GF-D8 (cell line): Measurements from ENCODE around the gene MAN2B1.
"Not testable (repeated sequence)": the region's sequence is repeated elsewhere in the genome, so short reads cannot be mapped to it uniquely, and the experiment has no call there.

Experiments
- DNase-seq: peaks from one replicate; lab custom pipeline; 2025; lab: John Stamatoyannopoulos, UW

The MAN2B1 gene

DNA sequence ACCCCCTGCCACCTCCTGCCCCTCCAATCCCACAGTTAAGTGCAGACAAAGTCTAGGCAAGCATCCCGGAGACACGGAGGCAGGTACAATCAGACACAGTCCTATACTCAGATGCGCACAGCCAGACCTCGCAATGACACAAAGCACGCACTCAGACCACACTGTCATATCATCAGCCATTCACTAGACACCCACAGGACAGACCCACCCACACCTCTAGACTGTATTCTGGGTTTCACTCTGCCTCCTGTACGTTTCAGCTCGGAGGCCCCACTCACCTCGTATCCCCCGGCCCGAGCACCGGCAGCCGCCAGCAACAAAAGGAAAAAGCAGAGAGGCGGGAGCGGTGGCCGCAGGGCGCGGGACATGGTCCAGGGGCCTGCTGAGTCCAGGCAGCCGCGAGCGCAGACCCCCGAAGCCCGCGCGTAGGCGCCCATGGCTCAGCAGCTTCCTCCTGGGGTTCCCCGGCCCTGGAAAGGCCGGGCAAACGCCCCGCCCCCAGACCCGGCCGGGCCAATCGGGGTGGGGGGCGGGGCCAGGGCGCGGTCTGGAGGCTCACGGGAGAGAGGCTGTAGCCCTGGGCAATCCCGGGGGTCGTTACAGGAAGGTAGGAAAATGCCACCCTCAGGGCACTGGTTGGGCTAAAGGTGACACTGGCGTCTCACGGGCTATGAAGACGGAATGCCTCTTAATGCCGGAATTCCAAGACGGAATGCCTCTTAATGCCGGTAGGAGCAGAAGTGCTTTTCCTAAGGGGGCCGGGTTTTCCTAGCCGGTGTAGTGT is at the start of gene MAN2B1, which contains the start of gene WDR83:
MAN2B1 (minus strand) TSS at position 478 of the 784 bp plus-strand sequence; CDS start at position 437, 41 bp downstream.
WDR83 (plus strand) TSS at position 543 of the 784 bp plus-strand sequence. CDS start 2,984 bp downstream, outside the sequence.
- peak; percentile 16 for DNase-seq

DNA sequence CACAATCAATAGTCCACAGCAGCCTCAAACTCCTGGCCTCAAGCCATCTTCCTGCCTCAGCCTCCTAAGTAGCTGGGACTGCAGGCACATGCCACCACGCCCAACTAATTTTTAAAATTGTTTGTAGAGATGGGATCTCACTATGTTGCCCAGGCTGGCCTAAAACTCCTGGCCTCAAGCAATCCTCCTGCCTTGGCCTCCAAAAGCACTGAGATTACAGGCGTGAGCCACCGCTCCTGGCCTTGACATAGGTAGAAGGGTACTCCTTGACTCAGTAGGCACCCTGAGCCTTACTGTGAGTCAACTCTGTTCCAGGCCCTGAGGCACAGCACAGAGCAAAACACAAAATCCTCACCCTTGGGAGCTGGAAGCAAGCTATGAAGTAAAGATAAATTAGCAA is 49.4 kb upstream of the MAN2B1 start:
- DNase-seq: no peak

DNA sequence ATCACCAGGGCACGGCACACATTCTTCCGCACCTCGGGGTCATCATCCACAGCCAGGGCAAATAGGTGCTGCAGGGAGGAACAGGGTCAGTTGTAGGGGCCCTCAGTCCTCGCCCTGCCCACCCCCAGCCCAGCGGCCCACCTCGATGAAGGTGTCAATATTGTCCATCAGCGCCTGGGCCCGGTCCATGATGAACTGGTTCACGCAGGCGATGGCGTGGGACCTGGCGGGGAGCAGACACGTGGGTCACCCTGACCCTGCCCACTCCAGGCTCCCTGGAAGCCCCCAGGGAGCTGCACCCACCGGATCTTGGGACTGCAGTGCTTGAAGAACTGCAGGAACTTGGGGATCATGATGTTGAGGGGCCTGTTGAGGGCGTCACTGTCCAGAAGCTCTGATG is 48.6 kb upstream of the MAN2B1 start:
- DNase-seq: no peak

DNA sequence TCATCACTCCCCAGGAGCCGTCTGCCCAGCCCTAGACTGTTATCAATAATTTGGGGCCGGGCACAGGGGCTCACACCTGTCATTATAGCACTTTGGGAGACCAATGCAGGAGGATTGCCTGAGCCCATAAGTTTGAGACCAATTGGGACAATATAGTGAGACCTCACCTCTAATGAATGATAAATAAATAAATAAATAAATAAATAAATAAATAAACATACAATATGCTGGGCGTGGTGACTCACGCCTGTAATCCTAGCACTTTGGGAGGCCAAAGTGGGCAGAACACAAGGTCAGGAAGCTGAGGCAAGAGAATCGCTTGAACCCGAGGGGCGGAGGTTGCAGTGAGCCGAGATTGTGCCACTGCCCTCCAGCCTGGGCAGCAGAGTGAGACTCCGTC is 46.8 kb upstream of the MAN2B1 start:
- DNase-seq: not testable (repeated sequence)

DNA sequence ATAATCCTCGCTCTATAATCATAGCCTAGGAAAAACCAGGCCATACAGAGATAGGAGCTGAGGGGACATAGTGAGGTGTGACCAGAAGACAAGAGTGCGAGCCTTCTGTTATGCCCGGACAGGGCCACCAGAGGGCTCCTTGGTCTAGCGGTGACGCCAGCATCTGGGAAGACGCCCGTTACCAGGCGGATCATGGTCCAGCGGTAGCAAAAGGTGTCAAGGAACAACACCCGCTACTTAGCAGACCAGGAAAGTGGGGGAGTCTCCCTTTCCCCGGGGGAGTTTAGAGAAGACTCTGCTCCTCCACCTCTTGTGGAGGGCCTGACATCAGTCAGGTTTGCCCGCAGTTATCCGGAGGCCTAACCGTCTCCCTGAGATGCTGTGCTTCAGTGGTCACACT is 45.5 kb upstream of the MAN2B1 start:
- not testable (repeated sequence) for DNase-seq

DNA sequence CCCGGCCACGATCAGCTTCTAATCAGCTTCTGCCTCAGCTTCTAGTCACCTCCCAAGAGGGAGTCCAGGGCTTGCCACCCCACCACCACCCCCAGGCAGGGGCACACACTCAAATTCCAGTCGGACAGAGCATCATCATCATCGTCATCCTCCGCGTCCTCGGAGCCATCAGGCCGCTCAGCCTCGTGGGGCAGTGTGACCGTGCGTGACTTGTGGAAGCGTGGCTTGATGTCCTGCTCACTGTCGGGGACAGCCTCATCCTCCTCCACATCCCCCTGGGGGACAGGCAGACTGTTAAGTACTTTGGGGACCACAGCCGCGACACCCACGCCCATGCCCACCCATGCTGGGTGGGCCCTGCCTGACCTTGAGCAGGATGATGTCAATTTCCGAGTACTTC is 44.6 kb upstream of the MAN2B1 start:
- DNase-seq: no peak

DNA sequence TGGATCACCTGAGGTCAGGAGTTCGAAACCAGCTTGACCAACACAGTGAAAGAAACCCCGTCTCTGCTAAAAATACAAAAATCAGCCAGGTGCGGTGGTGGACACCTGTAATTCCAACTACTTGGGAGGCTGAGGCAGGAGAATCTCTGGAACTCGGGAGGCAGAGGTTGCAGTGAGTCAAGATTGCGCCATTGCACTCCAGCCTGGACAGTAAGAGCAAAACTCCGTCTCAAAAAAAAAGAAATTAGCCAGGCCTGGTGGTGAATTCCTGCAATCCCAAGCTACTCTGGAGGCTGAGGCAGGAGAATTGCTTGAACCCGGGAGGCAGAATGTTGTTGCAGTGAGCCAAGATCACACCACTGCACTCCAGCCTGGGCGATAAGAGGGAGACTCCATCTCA is 42.1 kb upstream of the MAN2B1 start:
- DNase-seq: no peak

DNA sequence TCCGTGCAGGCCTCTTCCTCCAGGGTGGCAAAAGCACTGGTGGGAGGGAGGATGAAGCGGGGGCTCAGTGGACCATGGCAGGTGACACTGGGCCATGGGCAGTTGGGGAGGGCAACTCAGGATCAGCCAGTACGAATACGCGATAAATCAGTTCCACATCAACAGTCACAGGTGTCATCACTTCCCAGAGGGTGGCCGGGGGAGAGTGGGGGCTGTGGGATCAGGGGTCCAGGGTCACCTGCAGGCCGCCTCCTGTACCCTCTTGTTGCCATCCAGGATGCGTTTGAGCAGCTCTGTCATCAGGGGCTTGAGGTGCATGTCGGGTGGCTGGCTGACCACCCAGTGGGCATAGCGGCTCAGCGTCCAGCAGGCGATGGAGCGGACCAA is 39.8 kb upstream of the MAN2B1 start:
- DNase-seq: no peak

DNA sequence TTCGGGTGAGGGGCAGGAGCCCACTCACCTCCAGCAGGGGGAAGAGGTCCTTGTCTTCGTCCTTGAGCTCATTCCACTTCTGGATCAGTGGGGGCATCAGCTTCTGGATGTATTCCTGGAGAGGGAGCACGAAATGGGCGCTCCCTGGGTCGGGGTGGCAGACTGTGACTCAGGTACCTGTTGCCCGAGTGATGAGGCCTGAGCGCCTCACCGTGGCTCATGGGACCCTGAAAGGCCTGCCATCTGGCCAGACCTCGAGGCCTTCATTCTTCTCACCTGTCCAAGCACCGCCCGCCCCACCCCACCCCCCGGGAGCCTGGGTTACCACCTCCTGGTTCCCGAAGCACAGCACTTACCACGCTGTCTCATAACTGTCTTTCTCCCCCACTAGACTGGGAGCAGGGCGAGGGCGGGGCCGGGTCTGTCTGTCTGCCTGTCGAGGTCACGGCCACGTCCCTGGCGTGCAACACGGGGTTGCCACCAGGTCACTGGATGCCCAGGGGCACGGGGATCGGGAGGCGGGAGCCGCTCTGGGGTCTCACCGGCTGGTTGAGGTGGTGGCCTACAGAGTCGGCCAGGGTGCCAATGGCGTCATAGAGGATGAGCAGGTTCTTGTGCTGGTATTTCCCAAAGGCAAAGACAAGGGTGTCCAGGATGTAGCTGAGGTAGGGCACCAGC is 39.3 kb upstream of the MAN2B1 start:
- DNase-seq: no peak

DNA sequence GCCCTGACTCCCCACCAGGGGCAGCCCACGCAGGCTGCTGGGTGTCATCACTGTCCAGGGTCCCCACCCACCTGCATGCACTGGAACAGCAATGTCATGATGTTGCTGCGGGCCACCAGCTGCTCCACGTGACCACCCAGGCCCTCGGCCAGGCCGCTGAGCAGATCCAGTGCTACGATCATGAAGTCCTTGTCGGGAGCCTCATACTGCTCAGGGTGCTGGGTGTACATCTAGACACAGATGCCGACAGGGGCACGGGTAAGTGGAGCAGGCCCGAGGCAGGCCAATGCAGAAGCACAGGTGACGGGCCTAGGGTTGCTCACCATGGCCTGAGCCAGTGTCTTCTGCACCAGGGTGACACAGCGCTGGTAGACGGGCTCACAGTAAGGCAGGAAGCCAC is 38.6 kb upstream of the MAN2B1 start:
- no peak for DNase-seq

DNA sequence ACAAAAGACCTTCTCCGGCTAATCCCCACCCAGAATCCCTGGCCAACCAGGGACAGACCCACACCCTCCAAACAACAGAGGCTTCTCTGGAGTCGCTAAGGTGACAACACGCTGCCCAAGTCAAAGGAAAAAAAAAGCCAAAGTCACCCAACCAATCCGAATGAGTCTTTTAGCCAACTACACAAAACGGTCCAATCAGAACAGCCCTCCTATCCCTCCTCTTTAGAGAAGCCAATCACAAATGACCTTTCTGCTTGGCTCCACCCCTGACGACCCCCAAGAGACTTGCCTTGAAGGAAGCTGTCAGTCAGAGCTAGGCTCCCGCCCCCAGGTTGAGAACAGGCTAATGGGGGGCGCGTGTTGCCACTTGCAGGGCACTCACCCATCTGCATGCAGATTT is 36.5 kb upstream of the MAN2B1 start:
- no peak for DNase-seq

DNA sequence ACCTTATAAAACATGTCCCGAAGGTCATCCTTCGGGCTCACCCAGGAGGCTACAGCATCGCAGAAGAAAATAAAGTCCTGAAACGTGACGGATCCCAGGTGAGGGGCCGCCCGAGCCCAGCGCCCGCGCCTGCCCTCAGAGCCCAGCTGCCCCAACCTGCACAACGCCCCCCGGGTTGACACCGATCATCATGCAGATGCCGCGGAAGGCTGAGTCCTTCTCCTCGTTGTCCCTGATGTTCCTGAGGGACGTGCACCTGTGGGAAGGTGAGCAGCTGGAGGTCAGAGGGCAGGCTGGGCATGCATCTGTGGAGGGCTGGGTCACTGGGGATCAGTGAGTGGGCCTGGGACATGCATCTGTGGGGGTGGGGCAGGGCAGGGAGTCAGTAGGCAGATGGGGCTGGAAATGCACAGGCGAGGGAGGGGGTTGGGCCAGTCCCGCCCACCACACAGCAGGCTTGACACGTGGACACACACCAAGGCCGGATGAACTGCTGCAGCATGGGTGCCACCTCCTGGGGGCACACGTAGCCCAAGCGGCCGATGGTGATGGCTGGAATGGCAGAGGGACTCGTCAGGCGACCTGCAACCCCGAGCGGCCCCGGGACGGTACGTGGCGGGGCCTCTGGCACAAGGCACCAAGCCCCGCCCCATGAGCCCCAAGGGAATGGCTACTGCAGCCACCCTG is 35.2 kb upstream of the MAN2B1 start:
- no peak for DNase-seq

DNA sequence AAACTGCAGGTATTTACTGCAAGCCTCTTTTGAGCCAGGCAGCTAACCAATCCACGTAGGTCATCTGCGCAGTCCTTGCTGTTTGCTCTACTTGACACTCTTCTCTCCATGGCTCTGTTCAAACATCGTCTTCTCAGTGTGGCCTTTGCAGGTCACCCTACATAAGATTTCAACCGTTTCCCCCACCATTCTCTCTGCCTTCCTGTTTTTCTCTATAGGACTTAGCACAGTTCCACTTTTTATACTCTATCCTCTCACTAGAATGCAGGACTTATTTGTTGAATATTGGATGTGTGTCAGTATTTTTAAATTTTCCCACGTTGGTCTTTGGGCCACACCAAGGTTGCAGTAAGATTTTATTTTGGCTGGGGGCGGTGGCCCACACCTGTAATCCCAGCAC is 31.6 kb upstream of the MAN2B1 start:
- no peak for DNase-seq

DNA sequence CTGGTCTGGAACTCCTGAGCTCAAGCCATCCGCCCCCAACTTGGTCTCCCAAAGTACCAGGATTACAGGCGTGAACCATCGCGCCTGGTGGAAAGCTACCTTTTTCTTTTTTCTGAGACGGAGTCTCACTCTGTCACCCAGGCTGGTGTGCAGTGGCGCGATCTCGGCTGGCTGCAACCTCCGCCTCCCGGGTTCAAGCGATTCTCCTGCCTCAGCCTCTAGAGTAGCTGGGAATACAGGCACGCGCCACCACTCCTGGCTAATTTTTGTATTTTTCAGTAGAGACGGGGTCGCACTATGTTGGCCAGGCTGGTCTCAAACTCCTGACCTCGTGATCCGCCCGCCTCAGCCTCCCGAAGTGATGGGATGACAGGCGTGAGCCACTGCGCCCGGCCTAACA is 30.9 kb upstream of the MAN2B1 start:
- not testable (repeated sequence) for DNase-seq

DNA sequence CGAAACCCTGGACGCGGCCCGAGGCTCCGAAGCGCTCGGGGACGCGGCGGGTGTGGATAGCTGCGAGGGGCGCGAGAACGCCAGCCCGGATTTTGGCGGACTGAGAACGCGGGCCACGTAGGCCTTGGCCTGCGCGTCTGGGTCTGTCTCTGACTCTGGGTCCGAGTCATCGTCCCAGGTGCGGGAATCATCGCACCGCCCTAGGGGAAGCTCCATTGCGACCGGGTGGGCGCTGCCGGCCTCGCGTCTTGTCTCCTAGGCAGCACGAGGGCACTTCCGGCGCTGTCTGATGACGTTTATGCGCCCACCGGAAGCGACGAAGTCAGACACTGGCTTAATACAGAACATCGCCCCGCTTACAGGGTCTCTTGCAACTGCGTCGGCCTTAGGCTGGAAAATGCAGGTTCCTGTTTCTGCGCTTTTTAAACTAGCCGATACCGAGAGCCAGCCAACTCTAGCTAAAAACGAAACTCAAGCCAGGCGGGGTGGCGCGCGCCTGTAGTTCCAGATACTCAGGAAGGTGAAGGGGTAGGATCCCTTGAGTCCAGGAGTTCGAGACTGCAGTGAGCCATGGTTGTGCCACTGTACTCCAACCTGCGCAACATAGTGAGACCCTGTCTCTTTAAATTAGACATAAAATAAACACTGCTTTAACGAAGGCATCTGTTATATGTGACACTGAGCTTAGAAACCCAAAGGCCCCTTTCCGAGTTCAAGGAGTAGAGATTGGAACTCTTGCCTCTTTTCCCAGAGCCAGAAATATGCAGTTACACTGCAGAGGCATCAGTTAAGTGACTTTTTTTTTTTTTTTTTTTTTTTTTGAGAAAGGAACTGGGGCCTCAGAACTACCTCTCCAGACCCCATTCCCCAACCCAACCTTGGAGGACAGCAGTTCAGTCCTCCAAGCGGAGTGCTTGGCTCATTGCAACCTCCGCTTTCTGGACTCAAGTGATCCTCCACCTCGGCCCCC is 30.1 kb upstream of the MAN2B1 start, which contains the start of gene FBXW9:
FBXW9 (minus strand) TSS at position 266 of the 970 bp plus-strand sequence; CDS start at position 216, 50 bp downstream.
- DNase-seq: peak; percentile 83

DNA sequence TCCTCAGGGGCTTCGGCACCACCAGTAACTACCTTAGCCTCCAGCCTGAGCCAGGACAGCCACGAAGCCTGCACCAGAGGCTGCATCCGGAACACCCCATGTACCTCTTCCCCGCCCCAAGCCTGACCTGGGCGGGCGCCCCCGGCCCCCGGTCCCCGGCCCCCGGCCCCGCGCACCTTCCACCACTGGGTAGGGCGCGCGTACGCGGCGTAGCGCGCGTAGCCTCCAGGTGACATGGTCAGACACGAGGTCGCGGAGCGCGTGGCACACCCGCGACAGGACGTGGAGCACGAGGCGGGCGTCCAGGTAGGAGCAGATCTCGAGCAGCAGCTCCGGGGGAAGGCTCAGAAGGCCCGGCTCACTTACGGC is 29.4 kb upstream of the MAN2B1 start:
- no peak for DNase-seq

DNA sequence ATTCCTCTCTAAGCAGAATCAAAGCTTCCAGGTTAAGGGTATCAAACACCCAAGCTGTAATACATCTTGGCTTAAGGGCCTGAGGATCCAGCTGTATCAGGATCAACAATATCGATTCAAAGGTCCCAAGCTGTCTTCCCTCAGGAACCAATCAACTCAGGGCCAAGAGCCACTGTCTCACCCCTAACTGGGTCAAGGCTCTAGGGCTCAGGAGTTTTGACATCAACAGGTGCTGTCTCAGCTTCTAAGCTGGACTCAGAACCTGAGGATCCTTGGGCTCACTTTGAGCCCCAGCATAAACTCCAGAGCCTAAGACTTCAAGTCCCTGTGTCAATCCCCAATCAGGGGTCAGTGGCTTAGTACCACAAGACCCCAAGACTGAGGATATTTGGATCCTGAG is 29.0 kb upstream of the MAN2B1 start:
- DNase-seq: no peak

DNA sequence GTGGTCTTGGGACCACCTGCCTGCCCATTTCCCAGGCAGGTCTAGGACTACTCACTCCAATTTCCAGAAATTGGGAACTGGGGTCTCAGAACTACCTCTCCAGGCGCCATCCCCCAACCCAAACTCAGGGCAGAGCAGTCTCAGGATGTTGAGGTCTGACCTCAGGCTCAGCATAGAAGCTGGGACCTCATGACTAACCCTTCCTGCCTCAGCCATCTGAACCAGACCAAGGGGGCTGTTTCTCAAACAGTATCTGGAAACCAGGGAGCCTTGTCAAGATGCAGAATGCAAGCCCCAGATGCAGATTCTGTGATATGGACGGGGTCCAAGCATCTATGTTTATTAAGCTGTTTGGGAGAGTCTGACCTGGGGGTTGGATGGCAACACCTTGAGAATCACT is 28.6 kb upstream of the MAN2B1 start:
- no peak for DNase-seq

DNA sequence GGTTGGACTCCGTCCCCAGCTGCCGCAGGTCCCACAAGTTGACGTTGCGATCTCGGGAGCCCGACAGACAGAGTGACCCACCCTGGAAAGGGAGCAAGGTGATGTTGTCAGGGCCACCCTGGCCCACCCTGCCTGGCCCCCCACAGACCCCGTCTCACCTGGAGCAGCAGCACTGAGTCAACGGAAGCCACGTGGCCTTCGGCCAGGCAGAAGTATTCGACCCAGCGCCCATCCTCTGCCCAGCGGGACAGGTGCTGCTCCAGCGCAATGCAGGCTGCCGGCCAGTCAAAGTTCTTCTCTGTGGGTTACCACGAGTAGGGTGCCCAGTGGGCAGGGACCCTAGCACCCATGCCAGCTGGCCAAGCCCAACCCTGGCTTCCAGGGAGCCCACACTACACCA is 28.1 kb upstream of the MAN2B1 start:
- no peak for DNase-seq

DNA sequence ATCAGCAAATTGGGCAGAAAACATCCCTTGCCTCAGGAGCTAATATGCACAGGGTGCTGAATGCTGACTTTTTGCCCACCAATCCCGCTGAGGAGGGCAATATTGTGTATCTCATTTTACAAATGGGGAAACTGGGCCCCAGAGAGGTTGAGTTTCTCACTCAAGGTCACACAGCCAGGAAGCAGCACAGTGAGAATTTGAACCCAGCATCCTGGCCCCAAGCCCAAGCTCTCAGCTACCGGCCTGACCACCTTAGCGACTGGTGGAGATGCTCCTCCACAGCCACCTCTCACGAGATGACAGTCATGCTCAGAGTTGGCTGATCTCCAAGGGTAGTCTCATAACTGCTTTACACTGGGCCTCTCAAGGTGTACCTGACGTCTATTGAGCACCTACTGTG is 26.4 kb upstream of the MAN2B1 start:
- no peak for DNase-seq

DNA sequence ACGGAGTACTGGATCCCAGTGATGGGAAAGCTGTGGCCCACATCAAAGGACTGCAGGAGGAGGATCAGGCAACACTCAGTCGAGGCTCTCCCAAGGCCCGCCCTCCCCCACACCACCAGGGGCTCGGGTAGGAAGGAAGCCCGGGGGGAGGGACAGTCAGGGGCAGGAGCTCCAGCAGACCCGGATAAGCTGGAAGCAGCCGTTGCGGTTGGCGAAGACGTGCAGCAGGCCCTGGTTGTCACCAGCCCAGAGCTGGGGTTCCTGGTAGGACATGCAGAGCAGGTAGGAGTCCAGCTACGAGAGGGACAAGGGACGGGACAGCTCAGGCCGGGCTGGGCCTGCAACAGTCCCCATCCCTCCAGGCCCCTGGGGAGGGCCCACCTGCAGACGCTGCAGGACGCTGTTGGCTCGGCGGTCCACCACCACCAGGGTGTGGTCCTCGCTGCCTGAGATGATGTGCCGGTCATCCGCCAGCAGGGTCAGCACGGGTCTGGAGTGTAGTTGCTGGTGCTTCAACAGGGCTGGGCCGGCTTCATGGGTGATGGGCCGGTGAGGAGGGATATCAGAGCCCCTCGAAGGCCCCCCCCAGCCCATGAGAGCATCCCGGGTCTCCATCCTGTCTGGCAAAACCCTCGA is 23.2 kb upstream of the MAN2B1 start:
- DNase-seq: no peak
